HG03378 (cell line): ENCODE data around the gene WWP2.
"Not testable (repeated sequence)": the region's sequence is repeated elsewhere in the genome, so short reads cannot be mapped to it uniquely, and the experiment has no call there.

ENCODE experiments used
- ATAC-seq: cut with Tn5 transposase; IDR thresholded peaks from one replicate; pipeline ENCODE4 v1.9.1; 2021; ENCODE audit warnings: mild to moderate bottlenecking, moderate library complexity; ENCODE audit not compliant: unreplicated experiment

The WWP2 gene

GRCh38 chr16:69939821-69940585 is 177.9 kb downstream of the WWP2 start:
- ATAC-seq, result no peak

- ATAC-seq, result no peak
Observed at GRCh38 chr16:69940676-69941075, 178.5 kb downstream of the WWP2 start.

DNA sequence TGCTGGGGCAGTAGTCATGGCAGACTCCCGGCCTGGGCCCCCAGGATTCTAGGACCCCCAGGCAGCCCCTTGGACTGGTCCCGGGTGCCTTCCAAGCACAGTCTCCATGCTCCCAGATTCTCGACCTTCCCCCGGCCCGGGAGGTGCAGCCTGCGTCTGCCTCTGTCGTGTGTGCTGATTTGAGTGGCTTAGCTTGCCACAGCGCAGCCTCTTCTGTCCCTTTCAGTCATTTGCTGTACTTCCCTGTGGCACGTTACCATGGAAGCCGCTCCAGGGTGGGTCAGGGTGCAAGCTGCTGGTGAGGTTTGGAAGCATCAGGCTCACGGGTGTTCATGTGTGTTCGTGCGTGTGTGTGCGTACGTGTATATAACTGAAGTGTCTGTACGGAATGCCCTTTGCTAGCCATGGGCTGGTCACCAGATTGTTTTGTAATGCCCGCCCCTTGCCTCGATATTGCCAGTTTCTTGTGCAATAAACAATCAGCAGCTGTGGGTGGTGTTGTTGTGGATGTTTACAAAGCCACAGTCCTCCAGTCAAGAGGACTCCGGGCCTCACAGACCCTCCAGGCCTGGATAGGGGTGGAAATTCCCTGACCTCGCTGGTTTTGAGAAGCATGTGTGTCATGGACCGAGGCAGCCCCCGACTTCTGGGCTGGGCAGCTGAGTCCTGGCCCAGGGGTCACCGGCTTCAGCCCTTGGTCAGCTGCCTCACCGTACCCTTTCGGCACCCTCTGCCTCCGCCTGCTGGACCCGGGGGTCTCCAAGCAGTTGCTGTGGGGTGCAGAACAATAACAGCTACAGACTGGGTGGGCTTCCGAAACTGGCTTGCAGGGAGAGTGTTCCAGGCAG is 179.3 kb downstream of the WWP2 start:
- ATAC-seq, result no peak

- ATAC-seq, result no peak
Observed at GRCh38 chr16:69942099-69942491, 180.0 kb downstream of the WWP2 start.

GRCh38 chr16:69942627-69943170 is 180.6 kb downstream of the WWP2 start:
- ATAC-seq, result no peak

- not testable (repeated sequence) for ATAC-seq
Observed at GRCh38 chr16:69943241-69944036, 181.3 kb downstream of the WWP2 start.

DNA sequence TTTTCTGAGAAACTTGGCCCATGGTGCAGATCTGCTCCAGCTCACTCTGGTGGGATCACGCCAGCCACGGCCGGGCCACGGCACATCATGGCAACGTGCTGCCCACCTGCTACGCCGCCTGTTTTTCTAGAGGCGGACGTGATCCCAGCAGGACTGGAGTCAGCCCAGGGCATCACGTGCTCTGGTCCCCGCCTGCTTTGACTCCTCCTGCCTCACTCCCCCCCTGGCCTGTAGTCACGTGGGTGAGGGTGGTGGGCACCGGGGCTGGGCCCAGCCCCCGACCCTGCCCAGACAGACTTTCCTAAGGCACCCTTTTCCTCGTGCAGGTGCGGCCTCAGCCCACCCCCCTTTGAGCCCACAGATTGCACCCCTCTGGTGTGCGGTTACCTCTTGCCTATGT is 188.3 kb downstream of the WWP2 start:
- ATAC-seq, result not testable (repeated sequence)

DNA sequence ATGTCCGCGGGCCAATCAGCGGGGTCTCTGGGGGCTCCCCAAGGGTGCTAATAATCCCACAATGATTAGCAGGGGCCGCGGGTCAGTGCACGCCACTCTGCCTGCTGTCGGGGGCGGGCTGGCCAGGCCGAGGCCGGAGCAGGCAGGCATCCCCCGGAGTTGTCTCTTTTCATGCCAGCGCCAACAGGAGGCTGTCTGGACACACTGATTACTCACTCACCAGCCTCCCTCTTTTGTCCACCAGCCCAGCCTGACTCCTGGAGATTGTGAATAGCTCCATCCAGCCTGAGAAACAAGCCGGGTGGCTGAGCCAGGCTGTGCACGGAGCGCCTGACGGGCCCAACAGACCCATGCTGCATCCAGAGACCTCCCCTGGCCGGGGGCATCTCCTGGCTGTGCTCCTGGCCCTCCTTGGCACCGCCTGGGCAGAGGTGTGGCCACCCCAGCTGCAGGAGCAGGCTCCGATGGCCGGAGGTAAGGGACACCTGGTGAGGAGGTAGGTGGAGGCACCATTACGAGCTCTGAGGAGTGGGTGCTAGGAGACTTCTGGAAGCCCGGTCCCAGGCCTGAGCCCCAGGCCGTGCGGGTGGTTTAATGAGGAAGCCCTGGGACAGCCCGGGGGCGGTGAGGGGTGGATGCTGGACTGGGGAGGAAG is 189.0 kb downstream of the WWP2 start, which contains the start of gene CLEC18A:
TSS of gene CLEC18A (plus strand) at position 318 of the 655 bp plus-strand sequence. CDS start at position 351, 33 bp downstream.
- not testable (repeated sequence) for ATAC-seq

GRCh38 chr16:69951672-69952031 is 189.5 kb downstream of the WWP2 start:
- not testable (repeated sequence) for ATAC-seq

DNA sequence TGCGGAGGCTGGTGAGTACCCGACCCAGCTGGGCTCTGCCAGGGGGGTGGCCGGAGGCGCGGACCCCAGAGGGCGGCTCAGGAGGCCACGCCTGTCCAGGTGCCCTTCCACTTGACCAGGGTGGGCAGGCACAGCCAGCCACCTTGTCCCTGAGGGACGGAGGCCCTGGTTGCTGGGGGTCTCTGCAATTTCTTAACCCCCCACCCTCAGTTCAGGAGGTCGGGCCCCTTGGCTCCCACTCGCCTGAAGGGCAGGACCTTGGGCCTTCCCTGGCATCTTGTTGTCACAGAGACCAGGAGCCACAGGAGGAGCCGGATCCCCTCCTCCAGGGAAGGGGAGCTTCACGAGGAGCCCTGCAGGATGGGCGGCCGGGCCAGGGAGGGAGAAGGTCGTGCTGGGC is 190.0 kb downstream of the WWP2 start:
- ATAC-seq, result not testable (repeated sequence)

DNA sequence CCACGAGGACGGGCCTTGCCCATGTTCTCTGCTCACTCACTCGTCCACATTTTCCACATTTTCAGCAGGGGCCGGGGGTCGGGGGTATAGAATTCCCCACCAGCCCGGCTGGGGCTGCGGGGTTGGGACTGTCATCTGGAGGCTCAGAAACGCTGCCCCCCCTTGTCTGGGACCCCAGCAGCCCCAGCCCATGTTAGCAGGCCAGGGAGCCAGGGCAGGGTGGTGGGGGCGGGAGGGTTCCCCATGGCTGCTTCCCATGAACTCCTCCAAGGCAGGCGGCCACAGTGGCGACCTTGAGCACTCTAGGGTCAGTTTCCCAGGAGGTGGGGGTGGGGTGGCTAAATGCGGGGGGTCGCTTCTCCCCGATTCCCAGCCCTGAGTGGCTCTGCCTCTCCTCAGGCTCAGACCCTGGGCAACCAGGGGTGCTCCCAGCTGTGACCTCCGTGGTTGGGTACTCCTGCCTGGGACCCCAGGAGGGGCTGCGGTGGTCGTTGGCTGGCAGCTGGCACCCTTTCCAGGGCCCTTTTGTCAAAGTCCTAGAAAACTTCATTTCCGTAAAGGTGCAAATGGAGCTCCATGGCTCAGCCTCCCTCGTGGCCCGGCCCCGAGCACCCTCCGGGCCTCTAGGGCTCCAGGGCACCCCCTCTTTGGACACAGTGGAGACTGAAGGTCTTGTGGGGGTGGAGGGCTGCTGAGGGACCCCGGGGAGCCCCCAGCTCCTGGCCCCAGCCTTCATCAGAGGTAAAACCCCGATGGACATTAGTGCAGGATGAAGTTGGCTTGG is 190.6 kb downstream of the WWP2 start:
- not testable (repeated sequence) for ATAC-seq

GRCh38 chr16:69954241-69954640 is 192.1 kb downstream of the WWP2 start:
- not testable (repeated sequence) for ATAC-seq

DNA sequence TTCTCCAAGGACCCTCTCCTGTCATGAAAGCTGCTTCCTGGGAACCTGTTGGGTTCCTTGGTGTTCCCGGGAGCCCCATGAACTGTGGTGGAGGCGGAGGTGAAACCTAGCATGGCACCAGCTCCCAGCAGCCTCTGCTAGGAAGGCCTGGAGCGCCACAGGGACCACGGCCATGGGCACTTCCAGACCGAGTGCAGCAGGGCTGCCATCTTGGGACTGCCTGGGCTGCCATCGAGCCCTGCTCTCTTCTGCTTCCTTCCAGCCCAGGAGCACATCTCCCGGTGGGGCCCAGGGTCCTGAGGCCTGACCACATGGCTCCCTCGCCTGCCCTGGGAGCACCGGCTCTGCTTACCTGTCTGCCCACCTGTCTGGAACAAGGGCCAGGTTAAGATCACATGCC is 201.2 kb downstream of the WWP2 start:
- not testable (repeated sequence) for ATAC-seq

DNA sequence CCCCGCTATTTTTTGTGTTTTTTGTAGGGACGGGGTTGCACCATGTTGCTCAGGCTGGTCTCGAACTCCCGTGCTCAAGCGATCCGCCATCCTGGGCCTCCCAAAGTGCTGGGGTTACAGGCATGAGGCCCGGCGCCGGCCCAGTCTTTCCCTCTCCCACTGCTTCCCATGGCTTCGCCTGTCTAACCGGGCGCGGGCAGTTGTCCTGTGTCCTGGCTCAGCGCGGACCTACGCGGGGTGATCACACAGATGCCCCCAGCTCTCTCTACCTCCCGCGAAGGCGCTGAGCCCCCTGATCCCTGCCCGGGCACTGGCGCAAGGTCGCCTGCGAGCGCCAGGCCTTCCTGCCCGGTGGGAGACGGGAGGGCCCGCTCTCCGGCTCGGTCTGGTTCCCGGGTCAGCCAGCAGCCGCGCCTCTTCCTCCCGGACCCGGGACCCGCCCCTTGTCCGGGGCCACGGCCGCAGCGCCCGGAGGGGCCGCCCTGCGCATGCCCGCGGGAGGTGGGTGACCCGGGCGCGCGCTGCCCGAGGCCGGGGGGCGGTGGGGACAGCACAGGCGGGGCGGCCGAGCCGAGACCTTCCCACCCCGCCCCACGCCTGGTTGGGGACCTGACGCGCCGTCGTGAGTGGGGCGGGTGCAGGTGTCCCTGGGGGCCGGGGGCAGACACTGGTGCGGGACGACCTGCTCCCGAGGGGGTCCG is 203.0 kb downstream of the WWP2 start:
- ATAC-seq, result not testable (repeated sequence)

GRCh38 chr16:69965661-69966054 is 203.5 kb downstream of the WWP2 start:
- not testable (repeated sequence) for ATAC-seq

DNA sequence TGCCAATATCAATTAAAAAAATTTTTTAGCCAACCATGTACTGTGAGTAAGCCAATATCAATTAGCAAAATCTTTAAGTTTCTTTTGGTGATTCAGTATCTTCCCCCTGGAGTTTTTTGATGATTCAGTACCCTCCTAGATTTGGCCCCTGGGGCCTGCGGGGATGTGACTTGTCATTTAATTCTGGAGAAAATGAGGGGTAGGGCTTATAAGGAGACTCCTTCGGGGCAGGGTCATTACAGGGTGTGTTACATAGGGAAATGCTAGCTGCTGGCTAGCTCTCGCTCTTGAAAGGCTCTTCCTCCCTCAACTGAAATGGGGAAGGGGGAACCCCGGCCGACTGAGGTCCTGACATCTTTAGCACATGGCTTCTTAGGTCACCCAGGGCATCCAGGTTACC is 205.6 kb downstream of the WWP2 start:
- not testable (repeated sequence) for ATAC-seq

GRCh38 chr16:69968125-69968524 is 206.0 kb downstream of the WWP2 start:
- not testable (repeated sequence) for ATAC-seq

DNA sequence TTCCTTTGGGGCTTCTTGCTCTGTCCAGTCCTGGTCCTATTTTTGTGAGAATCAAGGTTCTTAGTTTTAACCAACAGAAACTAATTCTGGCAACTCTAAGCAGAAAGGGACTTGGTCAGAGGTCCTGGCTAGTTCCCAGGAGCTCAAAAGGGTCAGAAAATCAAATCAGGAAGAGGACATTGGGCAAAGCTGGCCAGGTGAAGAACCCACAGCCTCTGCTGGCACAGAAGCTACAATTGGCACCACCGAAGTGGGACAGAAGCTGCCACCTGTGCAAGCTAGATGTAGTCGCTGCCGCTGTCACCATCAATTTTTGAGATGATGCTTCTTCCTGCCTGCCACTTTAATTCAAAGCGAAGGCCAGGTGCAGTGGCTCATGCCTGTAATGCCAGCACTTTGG is 207.5 kb downstream of the WWP2 start:
- ATAC-seq, result not testable (repeated sequence)

DNA sequence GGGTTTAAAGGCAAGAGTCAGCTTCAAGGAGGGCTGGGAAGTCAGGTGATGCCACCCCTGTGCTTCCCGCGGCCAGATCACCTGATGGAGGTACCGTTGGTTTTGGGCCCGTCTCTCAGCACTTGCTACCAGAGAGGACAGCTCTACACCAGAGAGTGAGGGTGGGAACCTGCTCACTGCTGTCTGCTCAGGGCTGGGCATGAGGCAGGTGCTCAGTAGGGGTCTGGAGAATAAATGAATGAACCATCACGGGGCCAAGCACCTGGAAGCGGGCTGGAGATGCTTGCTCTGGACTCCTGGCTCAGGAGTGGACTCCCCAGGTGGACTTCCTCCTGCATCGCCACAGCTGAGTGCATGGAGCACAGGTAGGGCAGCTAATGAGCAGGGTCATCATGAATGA is 210.0 kb downstream of the WWP2 start:
- not testable (repeated sequence) for ATAC-seq
